IPS-20b (cell line): ENCODE measurements around the gene PICALM.

Source experiments
- H3K27ac ChIP-seq: one replicate; pipeline ENCODE4 v1.5.1; 2013; ENCODE audit warnings: low read length
- H3K27me3 ChIP-seq: 2 replicates; pipeline ENCODE4 v1.6.1; 2013; ENCODE audit warnings: mild to moderate bottlenecking, low read length, inconsistent platforms; ENCODE audit not compliant: insufficient read depth
- H3K36me3 ChIP-seq: 2 replicates; pipeline ENCODE4 v1.6.1; 2013; ENCODE audit warnings: low read depth, mild to moderate bottlenecking, inconsistent platforms, low read length, moderate library complexity; ENCODE audit not compliant: insufficient read depth
- H3K4me1 ChIP-seq: 2 replicates; pipeline ENCODE4 v1.6.1; 2013; ENCODE audit warnings: mild to moderate bottlenecking, control low read depth, inconsistent platforms, low read length, moderate library complexity; ENCODE audit not compliant: insufficient read depth
- H3K4me3 ChIP-seq: 2 replicates; pipeline ENCODE4 v1.5.1; 2013; ENCODE audit warnings: mild to moderate bottlenecking, low read length, inconsistent platforms
- H3K9ac ChIP-seq: 2 replicates; pipeline ENCODE4 v1.6.1; 2013; ENCODE audit warnings: low read depth, mild to moderate bottlenecking, inconsistent platforms, low read length, moderate library complexity
- H3K9me3 ChIP-seq: 2 replicates; pipeline ENCODE4 v1.6.1; 2013; ENCODE audit warnings: mild to moderate bottlenecking, low read depth, low read length, inconsistent platforms; ENCODE audit not compliant: insufficient read depth

Gene PICALM

GRCh38 chr11:85923455-85923854, 145.4 kb downstream of the PICALM start:
- H3K27me3 ChIP-seq = no peaks in the 10 kb centered on the region
- no peak overlapping the region for H3K27ac ChIP-seq
- peaks cover 14% of the 10 kb centered on the region; the same call in 1 of the 2 replicates for H3K4me1 ChIP-seq
- no peak overlapping the region for H3K4me3 ChIP-seq
- H3K9ac ChIP-seq = no peak overlapping the region
- H3K36me3 ChIP-seq = no peaks in the 10 kb centered on the region
- H3K9me3 ChIP-seq = no peaks in the 10 kb centered on the region

DNA sequence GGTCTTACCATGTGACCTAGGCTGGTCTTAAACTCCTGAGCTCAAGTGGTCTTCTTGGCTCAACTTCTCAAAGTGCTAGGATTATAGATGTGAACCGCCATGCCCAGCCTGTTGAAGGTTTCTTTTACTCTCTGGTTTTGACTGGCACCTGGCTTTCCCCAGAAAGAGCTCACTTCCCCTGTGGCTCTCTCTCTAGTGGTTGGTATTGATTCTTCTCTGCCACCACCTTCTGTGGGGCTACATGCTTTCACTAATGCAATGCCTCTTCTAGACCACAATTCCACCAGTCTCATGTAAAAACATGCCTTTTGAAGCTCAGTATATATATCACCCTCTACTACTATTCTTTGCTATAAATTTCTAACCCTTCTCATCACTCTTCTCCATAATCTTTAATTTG, 146.5 kb downstream of the PICALM start:
- no peaks in the 10 kb centered on the region for H3K27me3 ChIP-seq
- no peaks in the 10 kb centered on the region for H3K9me3 ChIP-seq
- no peak overlapping the region for H3K4me3 ChIP-seq
- no peaks in the 10 kb centered on the region for H3K36me3 ChIP-seq
- no peak overlapping the region for H3K9ac ChIP-seq
- no peak overlapping the region for H3K27ac ChIP-seq
- H3K4me1 ChIP-seq = peaks cover 15% of the 10 kb centered on the region; the same call in 1 of the 2 replicates

DNA sequence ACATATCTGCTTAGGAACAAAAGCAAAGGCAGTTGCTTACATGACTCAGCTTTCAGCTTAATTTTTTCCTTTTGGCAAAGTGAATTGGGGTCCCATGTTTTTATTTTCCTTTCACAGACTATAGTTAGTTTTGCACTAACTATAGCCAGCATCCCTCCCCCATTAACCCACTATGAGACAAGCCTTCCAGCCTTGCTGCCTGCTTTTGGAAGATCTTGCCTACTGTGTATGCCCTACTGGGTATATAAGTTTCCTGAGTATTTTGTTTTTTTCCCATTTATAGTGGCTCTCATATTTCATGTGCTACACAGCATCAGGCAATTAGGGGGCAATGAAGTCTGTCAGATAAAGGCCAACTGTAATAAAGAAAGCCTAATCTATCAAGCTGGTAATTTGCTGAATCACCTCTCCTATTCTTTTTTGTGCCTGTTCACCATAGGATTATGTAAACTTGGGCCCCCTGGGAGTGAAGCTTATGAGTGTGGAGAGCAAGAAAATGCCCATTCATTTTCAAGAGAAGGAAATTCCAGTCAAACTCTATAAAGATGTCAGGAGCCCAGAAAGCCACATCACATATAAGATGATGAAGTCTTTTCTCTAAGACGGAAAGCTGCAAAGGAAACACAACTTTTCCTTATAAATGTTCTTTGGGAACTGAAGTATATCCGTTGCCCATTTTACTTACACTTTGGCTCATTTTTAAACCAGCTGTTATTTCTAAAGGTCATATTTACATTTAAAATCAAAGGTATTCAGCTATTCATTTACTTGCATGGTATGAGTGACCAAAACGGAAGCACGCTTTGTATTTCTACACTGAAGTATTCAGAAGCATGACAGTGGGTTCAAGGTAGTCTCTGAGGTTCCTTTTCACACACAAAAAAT, 149.7 kb downstream of the PICALM start:
- H3K27ac ChIP-seq = no peak overlapping the region
- no peak overlapping the region for H3K4me3 ChIP-seq
- no peak overlapping the region; the same call in 1 of the 2 replicates for H3K9ac ChIP-seq
- no peaks in the 10 kb centered on the region for H3K27me3 ChIP-seq
- peaks cover 15% of the 10 kb centered on the region; the same call in 1 of the 2 replicates for H3K4me1 ChIP-seq
- H3K36me3 ChIP-seq = no peaks in the 10 kb centered on the region
- peaks cover 6% of the 10 kb centered on the region; the same call in 1 of the 2 replicates for H3K9me3 ChIP-seq

DNA sequence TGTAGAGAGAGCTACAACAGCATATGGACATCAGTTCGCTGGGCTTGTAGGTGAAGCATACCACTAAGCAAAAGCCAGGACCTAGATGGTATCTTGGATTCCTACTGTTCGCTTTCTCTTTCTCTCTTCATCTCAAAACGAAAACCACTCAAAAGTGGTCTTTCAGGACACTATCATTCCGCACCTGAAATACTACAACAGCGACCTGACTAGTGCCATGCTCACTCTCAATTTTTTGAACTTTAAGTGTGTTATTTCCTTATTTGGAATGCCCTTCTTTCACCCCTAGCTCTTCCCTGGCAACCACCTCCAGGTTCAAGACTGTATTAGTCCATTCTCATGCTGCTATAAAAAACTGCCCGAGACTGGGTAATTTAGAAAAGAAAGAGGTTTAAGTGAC, 154.5 kb downstream of the PICALM start:
- no peak overlapping the region for H3K27ac ChIP-seq
- H3K9ac ChIP-seq = no peak overlapping the region
- peaks cover 12% of the 10 kb centered on the region; the same call in 1 of the 2 replicates for H3K4me1 ChIP-seq
- H3K9me3 ChIP-seq = peaks cover 6% of the 10 kb centered on the region; the same call in 1 of the 2 replicates
- H3K27me3 ChIP-seq = no peaks in the 10 kb centered on the region
- no peaks in the 10 kb centered on the region for H3K36me3 ChIP-seq
- H3K4me3 ChIP-seq = no peak overlapping the region

GRCh38 chr11:85913513-85913912, 155.4 kb downstream of the PICALM start:
- Histone ChIP-seq H3K36me3 (no peaks in the 10 kb centered on the region), H3K27ac (no peak overlapping the region), H3K9ac (no peak overlapping the region), H3K4me3 (no peak overlapping the region), H3K4me1 (0 out of 2 replicates have a peak, but pooled peaks cover 2% of the 10 kb centered on the region), H3K27me3 (no peaks in the 10 kb centered on the region), H3K9me3 (peaks cover 6% of the 10 kb centered on the region; the same call in 1 of the 2 replicates)

- H3K9me3 ChIP-seq = peaks cover 6% of the 10 kb centered on the region; the same call in 1 of the 2 replicates
- H3K27ac ChIP-seq = no peak overlapping the region
- H3K4me3 ChIP-seq = no peak overlapping the region
- no peaks in the 10 kb centered on the region for H3K4me1 ChIP-seq
- no peak overlapping the region for H3K9ac ChIP-seq
- H3K27me3 ChIP-seq = no peaks in the 10 kb centered on the region
- H3K36me3 ChIP-seq = no peaks in the 10 kb centered on the region
Observed at GRCh38 chr11:85912414-85912813, 156.5 kb downstream of the PICALM start.
